Transverse colon (tissue), 4 donors: Measurements from ENCODE around the gene SRPX. TPM values are rescaled to one million over a fixed set of nuclear protein-coding genes. Genes with fewer than 3 reads are reported as not detected.

Experiments used
- DNase-seq: peaks from one replicate; pipeline ENCODE4 v3.0.0-alpha.2; 2019
- H3K27ac ChIP-seq, 4 donors: fragments of 200-600 bp; sonication (generic); 2 replicates each; pipeline ENCODE4 v1.5.1; 2016 to 2018; ENCODE audit warnings: inconsistent platforms in 4 of 4
- H3K27me3 ChIP-seq: fragments of 200-600 bp; sonication (generic); 2 replicates; pipeline ENCODE4 v1.5.1; 2017; ENCODE audit warnings: inconsistent platforms
- H3K36me3 ChIP-seq, 4 donors: fragments of 200-600 bp; sonication (generic); 2 replicates each; pipeline ENCODE4 v1.5.1; 2017 to 2019; ENCODE audit warnings: inconsistent platforms in 4 of 4
- H3K4me1 ChIP-seq, 4 donors: fragments of 200-600 bp; sonication (generic); 2 replicates each; pipeline ENCODE4 v1.5.1; 2017 to 2020; ENCODE audit warnings: inconsistent platforms in 4 of 4
- H3K4me3 ChIP-seq, 4 donors: fragments of 200-600 bp; sonication (generic); 1 replicate in 1 of 4; 2 replicates in 3 of 4; pipeline versions ENCODE4 v1.5.1 to v1.6.1; 2017 to 2019; ENCODE audit warnings: inconsistent platforms in 4 of 4
- H3K9me3 ChIP-seq, 2 donors: fragments of 200-600 bp; sonication (generic); 2 replicates each; pipeline ENCODE4 v1.5.1; 2017 to 2019; ENCODE audit warnings: inconsistent platforms in 2 of 2
- CTCF ChIP-seq, 5 experiments: fragments of 200-600 bp in 3 of 5; fragments of 450-650 bp in 2 of 5; sonication (generic) in 3 of 5; IDR thresholded peaks; 1 replicate in 2 of 5; 2 replicates in 3 of 5; pipeline ENCODE4 v1.5.1; 2016 to 2017; ENCODE audit warnings: antibody characterized with exemption in 5 of 5, inconsistent platforms in 3 of 5, mild to moderate bottlenecking in 2 of 5, moderate library complexity in 1 of 5
- EP300 ChIP-seq: sonication (generic); formaldehyde crosslinking; IDR thresholded peaks from one replicate; pipeline ENCODE4 v1.6.1; 2017; ENCODE audit warnings: antibody characterized with exemption, low read depth
- POLR2A ChIP-seq: fragments of 450-650 bp; IDR thresholded peaks from one replicate; pipeline ENCODE4 v1.6.1; 2016; ENCODE audit warnings: antibody characterized with exemption, mild to moderate bottlenecking, moderate library complexity
- POLR2AphosphoS5 ChIP-seq, 3 donors: sonication (generic); formaldehyde crosslinking; IDR thresholded peaks; one replicate each; pipeline ENCODE4 v1.6.1; 2016; ENCODE audit warnings: antibody characterized with exemption in 3 of 3
- WGBS, 2 donors: methylation state at CpG; one replicate each; pipeline ENCODE4 v1.1.5; 2018; ENCODE audit warnings: low coverage in 1 of 2; 5-methylcytosine and 5-hydroxymethylcytosine counted together
- in situ Hi-C, 4 donors: fragments of 200-750 bp; cut with MboI; loops; one replicate each; pipeline versions ENCODE4 v1.15.0 to v1.15.1; 2017; ENCODE audit warnings: low sequenced_read_pairs in 3 of 4, low pct_ligation_motif_present in 1 of 4, low pct_unique_long_range_greater_than_20kb in 1 of 4
- intact Hi-C: fragments of 100-400 bp; cut with DNase I; formaldehyde crosslinking; loops from one replicate; pipeline ENCODE4 v1.15.1; 2023; ENCODE audit warnings: low total_unique reads
- total RNA-seq, 4 donors: library from RNA; depleted of rRNA; stranded (reverse); fragments of >200 nt; gene quantifications; one replicate each; pipeline ENCODE4 v1.1.0, GENCODE V29; 2016

SRPX gene
- total RNA-seq, 4 donors from 2014 or later, result 16.1 to 43.6 (median 38.6) TPM

- DNase-seq, result no peak
- Histone ChIP-seq H3K27ac (no peak overlapping the region), H3K4me3 (no peak overlapping the region), H3K27me3 (no peaks in the 10 kb centered on the region), H3K9me3 (no peaks in the 10 kb centered on the region), H3K36me3 (no peaks in the 10 kb centered on the region), H3K4me1 (no peaks in the 10 kb centered on the region)
- no peak for TF ChIP-seq CTCF (IDR thresholded peaks at IDR 0.05)
- TF ChIP-seq EP300, result no peak
- no peak for TF ChIP-seq POLR2AphosphoS5 (IDR thresholded peaks at IDR 0.05)
- TF ChIP-seq POLR2A, result no peak
- WGBS, 2 donors, result 82% methylated on average over 2 of the region's 2 CpGs; no CpG with 5 or more reads in 1 of the 2 donors
- intact Hi-C loops (no loop called here), in situ Hi-C loops (no loop called here)
Observed at GRCh38 chrX:38138900-38139299, 81.8 kb downstream of the SRPX start.

GRCh38 chrX:38138157-38138891 lies 82.3 kb downstream of the SRPX start:
- in situ Hi-C loops, result no loop called here
- TF ChIP-seq CTCF (IDR thresholded peaks at IDR 0.05) (no peak), EP300 (no peak), POLR2AphosphoS5 (IDR thresholded peaks at IDR 0.05) (no peak), POLR2A (no peak)

GRCh38 chrX:38129366-38129765 lies 91.3 kb downstream of the SRPX start:
- intact Hi-C loops (no loop called here), in situ Hi-C loops (no loop called here)
- Histone ChIP-seq H3K9me3 (no peaks in the 10 kb centered on the region), H3K36me3 (no peaks in the 10 kb centered on the region), H3K27me3 (no peaks in the 10 kb centered on the region), H3K4me3 (no peak overlapping the region), H3K27ac (no peak overlapping the region), H3K4me1 (no peaks in the 10 kb centered on the region)
- TF ChIP-seq EP300 (no peak), CTCF (IDR thresholded peaks at IDR 0.05) (no peak), POLR2AphosphoS5 (IDR thresholded peaks at IDR 0.05) (no peak), POLR2A (no peak)
- no peak for DNase-seq

More at GRCh38 chrX:38138157-38138891, 82.3 kb downstream of the SRPX start:
- H3K27me3 ChIP-seq, result no peaks in the 10 kb centered on the region
- H3K4me3 ChIP-seq, result no peak overlapping the region
- intact Hi-C loops, result no loop called here
- DNase-seq, result no peak
- H3K4me1 ChIP-seq, result no peaks in the 10 kb centered on the region
- no peak overlapping the region for H3K27ac ChIP-seq
- no peaks in the 10 kb centered on the region for H3K36me3 ChIP-seq
- 56% methylated on average over 2 of the region's 2 CpGs; no CpG with 5 or more reads in 1 of the 2 donors for WGBS, 2 donors
- no peaks in the 10 kb centered on the region for H3K9me3 ChIP-seq

GRCh38 chrX:38127961-38128360 lies 92.7 kb downstream of the SRPX start:
- intact Hi-C loops, result no loop called here
- TF ChIP-seq CTCF (IDR thresholded peaks at IDR 0.05) (no peak), POLR2A (no peak), POLR2AphosphoS5 (IDR thresholded peaks at IDR 0.05) (no peak), EP300 (no peak)
- WGBS, 2 donors, result 71% methylated on average over 1 of the region's 1 CpG; no CpG with 5 or more reads in 1 of the 2 donors

More at GRCh38 chrX:38127961-38128360, 92.7 kb downstream of the SRPX start:
- DNase-seq, result no peak
- Histone ChIP-seq H3K27ac (no peak overlapping the region), H3K4me3 (no peak overlapping the region), H3K27me3 (no peaks in the 10 kb centered on the region), H3K4me1 (no peaks in the 10 kb centered on the region), H3K36me3 (no peaks in the 10 kb centered on the region), H3K9me3 (no peaks in the 10 kb centered on the region)
- in situ Hi-C loops, result no loop called here
